Measurements from ENCODE around the gene ARRDC2. TPM values are rescaled to one million over a fixed set of nuclear protein-coding genes. Genes with fewer than 3 reads are reported as not detected.

ARRDC2 gene
- total and polyA plus RNA-seq, 10 of the 15 experiments (the other 5 are each of a cell fraction or from before 2014, with no cell fraction given): 0.48 to 10.1 (median 4.8) TPM

- CTCF ChIA-PET: interaction anchor here (1.0 to 13.5 kb wide), 9 partner anchors 8 to 137 kb away, joined by 3 to 302 read pairs (median 6); partner anchors contain the start of genes CCDC124 and RPL18A
- DNase-seq (ENCODE audit: low read depth, low spot score) (no peak), FAIRE-seq (peak; percentile 92), ATAC-seq (peak; percentile 85)
- BruUV-seq (replicated peaks): no TSS peak
- Histone ChIP-seq H3K4me1 (ENCODE audit: control insufficient read depth, insufficient read depth, low read length) (no peaks in the 10 kb centered on the region; the same call in 1 of the 2 replicates), H3K9ac (ENCODE audit: control insufficient read depth, insufficient read depth, low read length) (no peak overlapping the region), H3K27ac (ENCODE audit: control insufficient read depth, insufficient read depth) (no peak overlapping the region), H3K4me2 (ENCODE audit: control insufficient read depth, insufficient read depth) (no peak overlapping the region), H2AFZ (ENCODE audit: control insufficient read depth, low read depth, low read length) (no peak overlapping the region), H3K9me3 (replicated peaks; ENCODE audit: control insufficient read depth, insufficient read depth, low read length) (no peaks in the 10 kb centered on the region), H4K20me1 (ENCODE audit: control insufficient read depth, insufficient read depth) (no peaks in the 10 kb centered on the region), H3K27me3 (replicated peaks in 1 of 2; ENCODE audit: control insufficient read depth in 2 of 2, insufficient read depth in 2 of 2, low read length in 1 of 2) (no peaks in the 10 kb centered on the region), H3K36me3 (ENCODE audit: control insufficient read depth in 2 of 2, insufficient read depth in 2 of 2, low read length in 1 of 2) (no peaks in the 10 kb centered on the region), H3K4me3 (no peak overlapping the region), H3K79me2 (ENCODE audit: control insufficient read depth, insufficient read depth, low read length) (peaks cover 3% of the 10 kb centered on the region)
- RAD21 ChIA-PET (ENCODE audit: unreplicated experiment): interaction anchor here (0.6 to 6.4 kb wide), 9 partner anchors 29 to 138 kb away, joined by 3 to 113 read pairs (median 8); partner anchors contain the start of genes CCDC124 and RPL18A
- WGBS (ENCODE audit: insufficient coverage, insufficient replicate concordance, low lambda C conversion rate, missing lambda C conversion rate): 5% methylated on average over 14 of the region's 15 CpGs
- intact Hi-C loops (cut with micrococcal nuclease; ENCODE audit: unreplicated experiment): loop anchor here (1.0 to 5.0 kb wide), 4 partner anchors 50 to 136 kb away; partner anchors contain the start of gene SLC5A5
- in situ Hi-C loops (cut with MboI): loop anchor here (10.0 kb wide), 1 partner anchor 52 kb away; no protein-coding TSS in a partner anchor
- SMC1A ChIA-PET (ENCODE audit: uncharacterized antibody, unreplicated experiment): interaction anchor here (0.6 to 7.7 kb wide), 8 partner anchors 44 to 296 kb away, joined by 3 to 90 read pairs (median 4); partner anchors contain the start of gene RPL18A
- POLR2A ChIA-PET: interaction anchor here (1.5 kb wide), 1 partner anchor 59 kb away, joined by 9 read pairs; no protein-coding TSS in a partner anchor
- peak; percentile 43 for TF ChIP-seq RELA (IDR thresholded peaks at IDR 0.05; ENCODE audit: borderline replicate concordance, partially characterized antibody)
- 0 out of 2 replicates have a peak, but pooled peaks have one; percentile 19 for TF ChIP-seq RB1 (IDR thresholded peaks at IDR 0.05; ENCODE audit: borderline replicate concordance)
- peak; percentile 39; the same call in 1 of the 2 replicates for TF ChIP-seq NBN (IDR thresholded peaks at IDR 0.05)
- TF ChIP-seq IRF4 (IDR thresholded peaks at IDR 0.05; ENCODE audit: low read depth, low read length): 0 out of 2 replicates have a peak, but pooled peaks have one; percentile 35
- peak; percentile 77; the same call in 1 of the 2 replicates for TF ChIP-seq STAT1 (conservative IDR thresholded peaks at IDR 0.05)
- TF ChIP-seq MXI1 (IDR thresholded peaks at IDR 0.05; ENCODE audit: low read depth, low read length): no peak
- peak; percentile 62; the same call in 1 of the 2 replicates for TF ChIP-seq LARP7 (IDR thresholded peaks at IDR 0.05)
- 0 out of 2 replicates have a peak, but pooled peaks have one; percentile 20 for TF ChIP-seq MAX (IDR thresholded peaks at IDR 0.05; ENCODE audit: low read depth, low read length)
- 0 out of 3 replicates have a peak, but pooled peaks of 1 of the 2 experiments have one; percentile 26 for TF ChIP-seq EGR1 (IDR thresholded peaks at IDR 0.05; ENCODE audit: borderline replicate concordance in 1 of 2, low read depth in 2 of 2, low read length in 2 of 2)
- TF ChIP-seq NR2F1 (conservative IDR thresholded peaks at IDR 0.05): peak; percentile 78
- TF ChIP-seq ZNF622 (IDR thresholded peaks at IDR 0.05): no peak
- TF ChIP-seq TCF7 (IDR thresholded peaks at IDR 0.05; ENCODE audit: borderline replicate concordance): no peak
- peak; percentile 99 for TF ChIP-seq SMC3 (IDR thresholded peaks at IDR 0.05; ENCODE audit: borderline replicate concordance, low read length)
- TF ChIP-seq BACH1 (IDR thresholded peaks at IDR 0.05; ENCODE audit: borderline replicate concordance): peak; percentile 62; the same call in 1 of the 2 replicates
- TF ChIP-seq SIN3A (IDR thresholded peaks at IDR 0.05; ENCODE audit: low read depth, low read length): 0 out of 2 replicates have a peak, but pooled peaks have one; percentile 19
- TF ChIP-seq IKZF1 (conservative IDR thresholded peaks at IDR 0.05): peak; percentile 43; the same call in 1 of the 2 replicates
- peak; percentile 78 for TF ChIP-seq YY1 (IDR thresholded peaks at IDR 0.05; ENCODE audit: low read depth, low read length)
- TF ChIP-seq POU2F2 (IDR thresholded peaks at IDR 0.05; ENCODE audit: borderline replicate concordance, low read depth, low read length): 0 out of 3 replicates have a peak, but pooled peaks have one; percentile 61
- TF ChIP-seq SMARCA5 (IDR thresholded peaks at IDR 0.05): peak; percentile 95
- TF ChIP-seq TBL1XR1 (IDR thresholded peaks at IDR 0.05; ENCODE audit: low read depth, low read length): peak; percentile 68; the same call in 1 of the 2 replicates
- TF ChIP-seq ZNF207 (IDR thresholded peaks at IDR 0.05; ENCODE audit: borderline replicate concordance): 0 out of 2 replicates have a peak, but pooled peaks have one; percentile 33
- TF ChIP-seq BCLAF1 (IDR thresholded peaks at IDR 0.05): no peak
- peak; percentile 90 for TF ChIP-seq TCF3 (IDR thresholded peaks at IDR 0.05; ENCODE audit: borderline replicate concordance, insufficient read depth, low read depth, low read length)
Observed at GRCh38 chr19:17996826-17997316, 11.1 kb upstream of the ARRDC2 start.

Data from GM12878 (cell line).